Esophagus (tissue), 2 donors: ENCODE measurements around the gene RPP14. TPM values are rescaled to one million over a fixed set of nuclear protein-coding genes. Genes with fewer than 3 reads are reported as not detected.
A peak's percentile ranks its signal among the peaks of the same experiment; 100 is the strongest.
"Not testable (repeated sequence)": the region's sequence is repeated elsewhere in the genome, so short reads cannot be mapped to it uniquely, and the experiment has no call there.

Experiments used
- H3K27ac ChIP-seq, 2 donors: one replicate each; pipeline ENCODE4 v1.5.1; 2013; ENCODE audit warnings: low read depth in 2 of 2, mild to moderate bottlenecking in 2 of 2, inconsistent platforms in 1 of 2, low read length in 1 of 2, moderate library complexity in 1 of 2
- H3K27me3 ChIP-seq, 2 donors: one replicate each; pipeline ENCODE4 v1.6.1; 2013; ENCODE audit warnings: low read length in 2 of 2, control low read depth in 1 of 2, mild to moderate bottlenecking in 1 of 2; ENCODE audit not compliant: insufficient read depth in 2 of 2, control insufficient read depth in 1 of 2
- H3K36me3 ChIP-seq, 2 donors: one replicate each; pipeline ENCODE4 v1.6.1; 2013; ENCODE audit warnings: low read length in 1 of 2; ENCODE audit not compliant: control insufficient read depth in 2 of 2, insufficient read depth in 2 of 2
- H3K4me1 ChIP-seq, 2 donors: one replicate each; pipeline ENCODE4 v1.6.1; 2013; ENCODE audit warnings: low read length in 1 of 2; ENCODE audit not compliant: control insufficient read depth in 2 of 2, insufficient read depth in 2 of 2
- H3K4me3 ChIP-seq, 2 donors: one replicate each; pipeline ENCODE4 v1.5.1; 2013; ENCODE audit warnings: low read length in 2 of 2, mild to moderate bottlenecking in 2 of 2, low read depth in 1 of 2, moderate library complexity in 1 of 2
- H3K9me3 ChIP-seq, 2 donors: one replicate each; pipeline ENCODE4 v1.6.1; 2013; ENCODE audit warnings: mild to moderate bottlenecking in 2 of 2, low read depth in 1 of 2, low read length in 1 of 2, moderate library complexity in 1 of 2; ENCODE audit not compliant: control insufficient read depth in 2 of 2, insufficient read depth in 1 of 2
- WGBS, 2 donors: extraction: QIAGEN DNeasy Blood & Tissue Kit; methylation state at CpG; one replicate each; pipeline ENCODE4 v1.1.7; 2013; 5-methylcytosine and 5-hydroxymethylcytosine counted together
- polyA plus RNA-seq, 2 donors: library from polyadenylated mRNA; stranded (reverse); fragments of 200-250 nt; gene quantifications; one replicate each; pipeline ENCODE4 v1.2.3, GENCODE V29; 2013
- donor health status: healthy with polysubstance abuse.
- donor health status: Bipolar disorder and iron deficiency.

RPP14 gene
- polyA plus RNA-seq, 2 donors: 7.5 to 8.4 TPM

GRCh38 chr3:58270485-58270884 is 35.6 kb upstream of the RPP14 start:
- H3K4me3 ChIP-seq: no peak overlapping the region
- peaks cover 2 to 6% of the 10 kb centered on the region in 2 donors for H3K4me1 ChIP-seq
- no peaks in the 10 kb centered on the region for H3K27me3 ChIP-seq
- WGBS, 2 donors: 88 to 97% methylated on average over 2 of the region's 2 CpGs
- H3K27ac ChIP-seq: no peak overlapping the region
- peaks cover 5 to 12% of the 10 kb centered on the region in 2 donors for H3K36me3 ChIP-seq
- no peaks in the 10 kb centered on the region for H3K9me3 ChIP-seq

- Histone ChIP-seq H3K4me1 (peaks cover 2 to 6% of the 10 kb centered on the region in 2 donors), H3K27me3 (no peaks in the 10 kb centered on the region), H3K27ac (peak overlapping the region in 1 of 2 donors; percentile 7), H3K36me3 (peaks cover 5 to 12% of the 10 kb centered on the region in 2 donors), H3K4me3 (no peak overlapping the region), H3K9me3 (no peaks in the 10 kb centered on the region)
- WGBS, 2 donors: 67 to 81% methylated on average over 7 of the region's 7 CpGs
These were observed 34.0 kb upstream of the RPP14 start for GRCh38 chr3:58271901-58272501.

DNA sequence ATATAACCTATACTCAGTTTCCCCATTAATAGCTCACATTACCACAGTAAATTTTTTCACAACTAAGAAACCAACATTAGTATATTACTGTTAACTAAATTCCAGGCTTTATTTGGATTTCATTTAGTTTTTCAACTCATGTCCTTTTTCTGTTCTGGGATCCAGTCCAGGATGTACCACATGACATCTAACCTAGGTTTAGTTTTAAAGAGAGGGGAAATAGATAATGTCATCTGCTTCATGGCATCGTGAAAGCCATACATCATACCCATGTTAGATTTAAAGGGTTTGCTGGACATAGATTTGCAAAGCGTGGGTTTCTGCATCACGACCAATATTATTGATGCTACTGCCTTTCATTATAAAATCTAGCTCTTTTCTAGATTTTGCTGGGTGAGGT is 33.2 kb upstream of the RPP14 start:
- Histone ChIP-seq H3K9me3 (no peaks in the 10 kb centered on the region), H3K36me3 (peaks cover 5 to 9% of the 10 kb centered on the region in 2 donors), H3K4me3 (no peak overlapping the region), H3K4me1 (peaks cover 2 to 6% of the 10 kb centered on the region in 2 donors), H3K27me3 (no peaks in the 10 kb centered on the region), H3K27ac (no peak overlapping the region)
- WGBS, 2 donors: 86 to 93% methylated on average over 3 of the region's 3 CpGs

DNA sequence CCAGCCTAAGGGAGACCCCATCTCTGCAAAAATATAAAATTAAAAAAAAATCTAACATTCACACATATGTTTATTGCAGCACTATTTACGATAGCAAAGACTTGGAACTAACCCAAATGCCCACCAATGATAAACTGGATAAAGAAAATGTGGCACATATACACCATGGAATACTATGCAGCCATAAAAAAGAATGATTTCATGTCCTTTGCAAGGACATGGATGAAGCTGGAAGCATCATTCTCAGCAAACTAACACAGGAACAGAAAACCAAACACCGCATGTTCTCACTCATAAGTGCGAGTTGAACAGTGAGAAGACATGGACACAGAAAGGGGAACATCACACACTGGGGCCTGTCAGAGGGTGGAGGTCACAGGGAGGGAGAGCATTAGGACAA is 32.7 kb upstream of the RPP14 start:
- 95 to 96% methylated on average over 3 of the region's 3 CpGs for WGBS, 2 donors
- not testable (repeated sequence) for H3K4me1 ChIP-seq, H3K27ac ChIP-seq, H3K9me3 ChIP-seq, H3K36me3 ChIP-seq, H3K4me3 ChIP-seq, H3K27me3 ChIP-seq

- Histone ChIP-seq H3K9me3 (no peaks in the 10 kb centered on the region), H3K27ac (no peak overlapping the region), H3K4me3 (no peak overlapping the region), H3K27me3 (no peaks in the 10 kb centered on the region), H3K36me3 (peaks cover 5 to 6% of the 10 kb centered on the region in 2 donors), H3K4me1 (peaks cover 2 to 5% of the 10 kb centered on the region in 2 donors)
- 68 to 73% methylated on average over 3 of the region's 3 CpGs for WGBS, 2 donors
These were observed 31.9 kb upstream of the RPP14 start for GRCh38 chr3:58274027-58274614.

GRCh38 chr3:58281069-58281468 is 25.0 kb upstream of the RPP14 start:
- Histone ChIP-seq H3K4me1 (no peaks in the 10 kb centered on the region), H3K4me3 (no peak overlapping the region), H3K27ac (no peak overlapping the region), H3K27me3 (no peaks in the 10 kb centered on the region), H3K36me3 (peaks cover 4 to 10% of the 10 kb centered on the region in 2 donors), H3K9me3 (no peaks in the 10 kb centered on the region)
- WGBS, 2 donors: 80 to 82% methylated on average over 7 of the region's 7 CpGs

DNA sequence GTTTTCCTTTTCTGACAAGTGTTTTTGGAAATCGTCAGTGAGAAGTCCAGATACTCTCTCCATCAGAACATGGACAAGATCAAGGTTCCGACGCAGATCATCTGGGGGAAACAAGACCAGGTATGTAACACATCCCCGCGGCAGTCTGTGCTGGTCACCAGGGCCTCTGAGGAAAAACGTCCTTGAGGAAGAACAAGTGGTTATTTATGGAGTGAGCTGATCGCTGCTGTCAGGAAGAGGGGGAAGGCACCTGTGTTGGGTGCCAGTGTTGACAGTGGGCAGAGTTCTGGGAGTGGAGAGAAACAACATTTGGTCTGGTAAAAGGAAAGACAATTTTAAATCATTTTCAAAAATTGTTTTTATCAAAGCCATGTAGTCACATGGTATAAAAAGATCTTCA is 20.7 kb upstream of the RPP14 start:
- Histone ChIP-seq H3K27me3 (no peaks in the 10 kb centered on the region), H3K9me3 (no peaks in the 10 kb centered on the region), H3K4me3 (no peak overlapping the region), H3K27ac (no peak overlapping the region), H3K4me1 (no peaks in the 10 kb centered on the region), H3K36me3 (peaks cover 4 to 14% of the 10 kb centered on the region in 2 donors)
- WGBS, 2 donors: 82 to 86% methylated on average over 7 of the region's 7 CpGs

DNA sequence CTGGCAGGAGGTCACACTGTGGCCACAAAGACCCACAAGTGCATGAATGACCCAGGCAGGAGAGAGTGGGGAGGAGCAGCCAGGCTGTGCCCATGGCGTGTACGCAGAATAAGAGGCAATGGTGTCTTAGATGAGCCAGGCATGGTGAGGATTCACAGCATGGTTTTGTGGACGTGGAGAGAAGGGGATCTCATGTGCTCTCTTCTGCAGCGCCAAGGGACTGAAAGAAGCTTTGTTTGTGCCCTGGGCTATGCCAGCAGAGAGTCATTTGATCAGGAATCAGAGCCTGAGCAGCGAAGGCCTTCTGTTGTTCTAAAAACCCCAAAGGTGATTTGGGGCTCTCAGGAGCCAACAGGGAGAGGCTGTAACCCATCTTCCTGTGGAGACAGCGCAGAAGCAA is 18.7 kb upstream of the RPP14 start:
- 92 to 94% methylated on average over 6 of the region's 6 CpGs for WGBS, 2 donors
- no peaks in the 10 kb centered on the region for H3K27me3 ChIP-seq
- H3K9me3 ChIP-seq: no peaks in the 10 kb centered on the region
- peaks cover 4 to 14% of the 10 kb centered on the region in 2 donors for H3K36me3 ChIP-seq
- no peaks in the 10 kb centered on the region for H3K4me1 ChIP-seq
- no peak overlapping the region for H3K4me3 ChIP-seq
- H3K27ac ChIP-seq: no peak overlapping the region

- no peaks in the 10 kb centered on the region for H3K9me3 ChIP-seq
- no peak overlapping the region for H3K4me3 ChIP-seq
- H3K36me3 ChIP-seq: peaks cover 4 to 9% of the 10 kb centered on the region in 2 donors
- no peaks in the 10 kb centered on the region for H3K27me3 ChIP-seq
- WGBS, 2 donors: 80 to 82% methylated on average over 4 of the region's 4 CpGs
- no peaks in the 10 kb centered on the region for H3K4me1 ChIP-seq
- H3K27ac ChIP-seq: no peak overlapping the region
These were observed 17.9 kb upstream of the RPP14 start for GRCh38 chr3:58288011-58288728.
